NCI-H2196 (cell line): ENCODE data around the gene MAP3K20.
A peak's percentile ranks its signal among the peaks of the same experiment; 100 is the strongest.
"Not testable (repeated sequence)": the region's sequence is repeated elsewhere in the genome, so short reads cannot be mapped to it uniquely, and the experiment has no call there.

Experiments
- DNase-seq: peaks from one replicate; lab custom pipeline; 2025; ENCODE audit not compliant: unreplicated experiment; lab: John Stamatoyannopoulos, UW

The MAP3K20 gene

GRCh38 chr2:173226899-173227698 lies 151.5 kb downstream of the MAP3K20 start:
- DNase-seq = peak; percentile 20

DNA sequence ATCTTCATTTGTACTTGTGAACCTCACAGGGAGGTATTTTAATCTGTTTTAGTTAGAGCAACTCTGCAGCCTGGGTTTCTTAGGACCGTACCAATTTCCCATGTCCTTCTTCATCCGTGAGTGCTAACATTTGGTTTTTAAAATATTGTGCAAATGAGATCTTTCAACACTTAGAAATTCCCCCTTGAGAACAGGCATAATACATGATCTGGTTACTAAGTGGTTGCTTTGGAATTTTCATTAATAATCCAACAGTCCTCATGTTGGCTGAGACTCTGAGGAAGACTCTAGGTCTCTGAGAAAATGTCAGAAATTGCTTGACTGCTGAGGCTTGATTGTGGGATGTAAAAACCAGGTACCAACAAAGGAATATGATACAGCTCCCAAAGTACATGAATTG lies 153.4 kb downstream of the MAP3K20 start:
- DNase-seq = no peak

- DNase-seq = no peak
Observed at GRCh38 chr2:173230181-173230580, 154.5 kb downstream of the MAP3K20 start.

GRCh38 chr2:173231042-173231441 lies 155.4 kb downstream of the MAP3K20 start:
- peak; percentile 94 for DNase-seq

- DNase-seq = no peak
Observed at GRCh38 chr2:173231465-173231864, 155.8 kb downstream of the MAP3K20 start.

GRCh38 chr2:173232956-173233744 lies 157.5 kb downstream of the MAP3K20 start:
- no peak for DNase-seq

GRCh38 chr2:173235947-173236803 lies 160.5 kb downstream of the MAP3K20 start:
- no peak for DNase-seq

GRCh38 chr2:173238385-173238784 lies 162.7 kb downstream of the MAP3K20 start:
- DNase-seq = peak; percentile 53

GRCh38 chr2:173238831-173239230 lies 163.2 kb downstream of the MAP3K20 start:
- no peak for DNase-seq

DNA sequence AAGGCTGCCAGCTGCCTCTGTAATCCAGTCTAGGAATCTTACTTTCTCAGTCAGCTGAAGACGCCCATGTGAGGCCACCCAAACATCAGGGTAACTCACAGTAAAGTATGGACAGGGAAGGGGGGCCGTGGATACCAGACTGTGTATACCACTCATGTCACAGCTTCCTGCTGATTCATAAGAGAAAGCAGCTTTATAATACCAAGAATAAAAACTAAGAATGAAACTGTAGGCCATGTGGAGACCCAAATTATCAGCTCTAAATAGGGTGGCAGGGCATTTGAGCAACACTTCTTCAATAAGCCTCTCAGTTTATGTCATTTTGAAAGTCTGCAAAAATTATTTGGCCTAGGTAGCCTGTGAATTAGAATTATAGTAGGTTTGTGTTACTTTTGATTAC lies 164.0 kb downstream of the MAP3K20 start:
- no peak for DNase-seq

DNA sequence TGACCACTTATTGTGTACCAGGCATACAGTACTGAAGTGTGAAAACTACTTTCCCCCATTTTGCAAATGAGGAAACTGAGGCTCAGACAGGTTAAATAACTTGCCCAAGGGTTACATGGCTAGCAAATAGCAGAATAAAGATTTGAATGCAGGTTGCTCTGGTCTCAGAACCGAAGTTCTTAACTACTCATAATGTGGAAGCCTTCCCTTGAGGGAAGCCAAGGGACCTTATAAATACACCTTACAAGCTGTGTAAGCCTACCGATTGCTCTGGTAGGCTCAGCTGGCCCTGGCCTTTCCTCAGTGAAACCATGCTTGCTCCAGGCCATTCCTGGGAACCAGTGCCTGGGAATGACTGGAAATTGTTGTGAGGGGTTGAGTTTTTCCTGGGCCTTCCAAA lies 164.4 kb downstream of the MAP3K20 start:
- no peak for DNase-seq

DNA sequence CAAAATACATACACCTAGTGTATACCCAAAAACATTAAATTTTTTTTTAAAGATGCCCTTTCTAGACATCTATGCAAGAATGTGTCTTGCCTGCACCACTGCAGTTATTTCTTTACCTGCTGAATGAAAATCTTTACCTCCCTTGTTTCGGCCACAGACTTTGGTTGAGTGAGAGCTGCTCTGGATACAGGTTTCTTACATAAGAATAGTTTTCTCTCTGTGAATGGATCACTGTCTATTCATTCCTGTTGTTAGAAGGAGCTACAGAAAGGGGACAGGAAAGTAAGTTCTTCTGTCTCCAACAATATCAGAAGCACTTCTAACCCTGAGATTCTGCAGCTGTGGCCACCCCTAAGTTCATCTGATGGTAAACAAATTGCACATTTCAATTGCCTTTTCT lies 166.0 kb downstream of the MAP3K20 start:
- DNase-seq = no peak

DNA sequence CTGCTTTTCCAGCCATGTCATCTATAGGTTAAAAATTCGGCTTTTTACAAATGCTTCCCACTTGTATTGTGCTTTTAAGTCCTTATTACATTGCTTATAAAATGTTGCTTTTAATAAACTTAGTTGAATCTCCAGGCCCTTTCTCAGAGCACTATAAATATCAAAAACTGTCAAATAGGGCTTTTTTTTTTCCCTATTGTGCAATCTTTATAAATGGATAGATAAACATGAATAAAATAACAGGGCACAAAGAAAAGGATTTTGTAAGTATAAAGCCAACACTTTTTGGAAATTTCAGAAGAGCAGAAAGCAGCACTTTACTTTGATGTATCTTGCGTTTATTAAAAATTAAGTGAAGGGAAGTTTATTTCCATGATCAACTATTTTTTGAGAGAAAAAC lies 171.5 kb downstream of the MAP3K20 start:
- no peak for DNase-seq

GRCh38 chr2:173248381-173248780 lies 172.7 kb downstream of the MAP3K20 start:
- no peak for DNase-seq

GRCh38 chr2:173249661-173250641 lies 174.3 kb downstream of the MAP3K20 start:
- peak; percentile 16 for DNase-seq

- no peak for DNase-seq
Observed at GRCh38 chr2:173251225-173251624, 175.6 kb downstream of the MAP3K20 start.

DNA sequence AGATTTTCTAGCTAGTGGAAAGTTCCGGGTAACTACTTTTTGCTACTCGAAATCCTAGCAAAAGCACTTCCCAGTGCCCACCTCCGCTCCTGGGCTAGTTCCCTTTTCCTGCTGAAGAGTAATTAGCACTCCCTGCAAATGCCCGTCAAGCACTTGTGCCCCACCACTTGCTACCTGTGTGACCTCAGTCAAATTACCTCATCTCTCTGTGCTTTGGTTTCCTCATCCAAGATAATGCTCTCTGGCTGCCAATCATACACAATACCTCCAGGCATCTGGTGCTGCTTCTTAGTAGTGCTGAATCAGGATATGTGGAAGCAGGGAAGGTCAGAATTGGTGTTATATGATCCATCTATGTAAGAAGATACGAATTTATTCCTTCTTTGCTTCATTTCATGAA lies 176.9 kb downstream of the MAP3K20 start:
- DNase-seq = no peak

DNA sequence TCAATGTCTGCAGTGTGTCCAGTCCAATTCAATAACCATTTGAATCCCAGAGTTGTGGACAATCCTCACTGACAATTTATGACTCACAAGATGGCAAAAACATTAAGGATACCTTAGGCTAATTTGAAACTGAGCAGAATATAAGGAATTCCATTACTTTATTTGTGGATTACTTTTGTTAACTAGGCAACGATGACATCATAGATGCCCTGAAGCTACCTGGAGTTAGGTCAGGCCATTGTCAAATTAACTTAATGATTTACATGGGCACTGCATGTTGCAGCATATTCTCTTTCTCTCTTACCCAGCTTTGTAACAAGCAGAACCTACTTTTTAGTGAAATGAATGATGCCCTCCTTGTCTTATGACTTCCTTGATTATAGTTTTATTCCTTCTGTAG lies 179.0 kb downstream of the MAP3K20 start:
- DNase-seq = no peak

GRCh38 chr2:173258701-173259100 lies 183.1 kb downstream of the MAP3K20 start:
- DNase-seq = no peak

DNA sequence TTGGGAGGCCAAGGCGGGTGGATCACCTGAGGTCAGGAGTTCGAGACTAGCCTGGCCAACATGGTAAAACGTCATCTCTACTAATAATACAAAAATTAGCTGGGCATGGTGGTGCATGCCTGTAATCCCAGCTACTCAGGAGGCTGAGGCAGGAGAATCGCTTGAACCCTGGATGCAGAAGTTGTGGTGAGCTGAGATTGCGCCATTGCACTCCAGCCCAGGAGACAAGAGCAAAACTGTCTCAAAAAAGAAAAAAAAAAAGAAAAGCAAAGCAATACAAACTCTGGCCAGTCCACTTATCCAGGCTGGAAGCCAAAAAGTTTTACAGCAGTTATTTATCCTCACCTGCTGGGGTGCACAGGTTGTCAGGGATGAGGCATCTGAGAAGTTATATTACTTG lies 186.7 kb downstream of the MAP3K20 start:
- DNase-seq = not testable (repeated sequence)
